Naive thymus-derived CD4-positive, alpha-beta T cell (primary cell): ENCODE results near the gene CDRT15L2. TPM values are rescaled to one million over a fixed set of nuclear protein-coding genes. Genes with fewer than 3 reads are reported as not detected.

Experiments used
- polyA plus RNA-seq, 2 donors: library from polyadenylated mRNA; unstranded; fragments of 300-500 nt; fragmentation: Illumina TruSeq; gene quantifications; one replicate each; pipeline ENCODE4 v1.2.3, GENCODE V29; 2021
- total RNA-seq, 6 experiments: library from RNA in 5 of 6; stranded (reverse) in 5 of 6; gene quantifications; 1 replicate in 5 of 6; 2 replicates in 1 of 6; pipeline ENCODE4 v1.2.3 and lab custom pipeline; 2021 to 2026

The CDRT15L2 gene
- total and polyA plus RNA-seq, 7 experiments from 2014 or later = not detected

Other genes starting within 250 kb of the CDRT15L2 start
- under 1 TPM in 2 of 5 experiments, not detected in 3; 0.24 to 0.83 TPM for gene LGALS9B, start 112.2 kb upstream of the CDRT15L2 start, total RNA-seq
- not detected for gene LGALS9B, start 112.2 kb upstream of the CDRT15L2 start, polyA plus RNA-seq